NCI-H510A treated with DMSO at 0.1 percent for 48 hours (cell line): ENCODE measurements around the gene PTGES3.

Source experiments
- DNase-seq: peaks from one replicate; lab custom pipeline; 2025; lab: John Stamatoyannopoulos, UW

The PTGES3 gene

DNA sequence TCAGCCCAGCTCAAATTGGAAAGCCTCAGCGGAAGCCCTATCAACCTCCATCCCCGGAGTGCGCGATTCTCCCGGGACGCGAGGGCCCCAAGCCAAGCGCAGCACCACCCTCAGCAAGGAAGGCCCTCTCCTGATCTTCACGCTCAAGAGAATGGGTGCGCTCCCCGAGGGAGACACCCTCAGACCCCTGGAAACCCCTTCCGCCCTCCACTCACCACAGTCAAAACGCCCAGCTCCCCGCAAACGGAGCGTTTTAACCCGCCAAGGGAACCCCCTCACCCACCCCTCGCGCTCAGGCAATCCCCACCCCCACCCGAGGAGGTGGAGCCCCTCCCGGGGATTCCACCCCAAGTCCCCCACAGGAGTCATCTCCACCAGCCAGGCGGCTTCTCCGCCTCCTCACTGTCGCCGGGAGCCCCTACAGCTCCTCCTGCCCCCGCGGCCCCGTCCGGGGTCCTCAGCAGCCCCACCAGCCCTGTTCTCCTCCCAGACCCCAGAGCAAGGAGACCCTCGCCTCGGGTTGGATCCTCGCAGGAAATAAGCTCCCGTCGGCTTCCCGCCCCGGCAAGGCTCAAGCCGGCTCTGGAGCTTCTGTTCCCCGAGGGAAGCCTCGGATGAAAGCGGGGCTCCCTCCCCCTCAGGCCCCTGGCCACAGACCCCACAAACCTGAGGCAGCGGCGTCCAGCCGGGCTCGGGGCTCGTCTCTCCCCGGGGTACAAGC lies 58.5 kb downstream of the PTGES3 start:
- no peak for DNase-seq

DNA sequence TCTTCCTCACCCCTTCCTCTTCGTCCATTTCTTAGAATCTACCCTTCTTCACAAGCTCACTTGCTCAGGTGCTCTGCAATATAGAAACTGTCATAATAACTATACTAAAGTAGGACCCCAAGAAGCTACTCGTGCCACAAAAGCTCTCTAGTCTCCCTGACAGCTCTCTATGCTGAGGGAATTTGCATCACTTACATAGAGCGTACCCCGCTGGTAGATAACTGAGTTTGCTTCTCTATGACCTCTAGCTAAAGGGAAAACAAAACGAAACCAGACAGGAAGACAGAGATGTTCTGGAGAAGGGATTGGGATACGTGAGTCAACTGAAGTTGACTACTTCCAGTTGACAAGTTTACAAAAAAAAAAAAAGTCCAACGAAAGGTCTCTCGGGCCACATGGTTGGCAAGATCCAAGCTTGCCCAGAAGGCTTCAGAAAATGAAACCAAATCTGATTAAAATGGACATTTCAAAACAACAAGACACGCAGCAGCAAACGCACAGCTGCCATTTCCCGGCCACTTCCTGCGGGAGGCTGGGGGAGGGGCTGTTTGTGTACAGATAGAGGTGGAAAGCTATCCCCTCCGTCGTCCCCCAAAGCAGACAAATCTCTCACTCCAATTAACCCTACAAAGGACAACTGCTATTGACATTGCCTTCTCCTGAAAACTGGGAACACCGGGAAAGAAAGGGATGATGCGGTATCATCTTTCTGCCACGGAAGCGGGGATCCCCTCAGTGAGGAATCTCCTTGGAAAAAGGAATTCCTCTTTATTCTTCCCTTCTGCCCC lies 59.2 kb downstream of the PTGES3 start:
- DNase-seq: peak; percentile 19

DNA sequence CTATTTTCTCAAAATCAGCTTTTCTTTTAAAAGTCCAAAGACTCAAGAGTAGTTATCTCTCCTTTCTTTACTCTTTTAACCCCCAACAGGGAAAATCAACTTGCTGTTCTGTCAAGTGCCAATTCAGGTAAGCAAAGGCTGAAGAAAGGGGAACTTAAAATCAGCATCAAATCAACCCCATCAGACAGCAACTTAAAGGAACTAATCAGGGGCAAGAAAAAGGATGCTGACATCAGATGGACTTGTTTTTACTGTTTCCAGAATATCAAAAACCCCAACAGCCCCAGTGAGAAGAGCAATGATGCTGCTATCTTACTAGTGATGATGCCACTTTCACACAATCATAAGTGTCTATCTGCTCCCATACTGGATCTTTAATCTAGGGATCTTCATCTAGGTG lies 61.4 kb downstream of the PTGES3 start:
- no peak for DNase-seq

DNA sequence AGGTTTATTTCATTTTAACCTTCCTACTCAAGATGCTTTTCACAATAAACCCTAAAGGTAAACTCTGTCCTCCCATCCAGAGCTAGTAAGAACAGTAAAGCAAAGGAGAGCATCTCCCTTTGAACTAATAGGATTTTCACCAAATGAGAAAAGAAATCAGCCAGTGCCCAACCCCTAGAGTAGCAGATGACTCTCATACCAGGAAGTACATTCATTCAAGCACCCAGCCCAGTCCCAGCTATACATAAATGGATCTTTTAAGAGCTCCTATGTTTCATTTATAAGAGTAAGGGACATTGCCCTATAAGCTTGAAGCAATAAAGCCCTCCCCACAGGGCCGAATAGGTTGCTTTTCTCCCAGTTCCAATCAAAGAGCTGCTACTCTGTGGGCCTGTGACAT lies 65.5 kb downstream of the PTGES3 start:
- no peak for DNase-seq

DNA sequence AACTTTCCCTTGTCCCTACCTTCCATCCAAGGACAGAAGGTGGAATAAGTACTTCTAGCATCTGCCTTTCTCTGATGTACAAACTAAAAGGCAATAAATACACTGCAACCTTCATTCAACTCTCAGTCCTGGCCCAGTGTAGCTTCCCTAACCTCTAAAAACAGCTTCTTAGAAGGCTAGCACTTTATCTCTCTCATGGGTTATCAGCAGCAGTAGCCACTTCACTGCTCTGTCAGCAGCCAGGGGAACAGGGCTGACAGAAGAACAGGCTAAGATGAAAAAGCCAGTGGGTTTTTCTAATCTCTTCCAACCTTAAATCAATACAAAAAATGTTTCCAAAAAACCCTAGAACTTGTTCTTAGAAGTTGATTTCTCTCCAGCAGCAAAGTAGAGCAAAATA lies 71.2 kb downstream of the PTGES3 start:
- no peak for DNase-seq

DNA sequence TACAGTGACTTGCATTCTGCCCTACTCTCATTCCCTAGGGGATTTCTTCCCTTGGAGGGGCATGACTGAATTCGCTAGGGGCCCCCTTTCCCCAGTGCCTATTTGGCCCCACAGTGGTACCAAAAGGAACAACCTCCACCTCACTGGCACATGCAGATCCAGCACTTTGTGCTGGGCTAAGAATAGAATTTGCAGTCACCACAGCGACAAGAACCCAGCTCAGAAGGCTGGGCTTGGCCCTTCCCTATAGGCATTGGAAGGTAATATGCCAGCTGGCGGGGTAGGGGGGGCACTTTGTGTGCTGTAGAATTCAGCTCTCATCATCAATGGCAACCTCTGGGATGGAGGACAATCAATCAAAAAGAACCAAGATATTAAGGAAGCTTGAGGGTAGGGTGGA lies 71.8 kb downstream of the PTGES3 start:
- DNase-seq: no peak

DNA sequence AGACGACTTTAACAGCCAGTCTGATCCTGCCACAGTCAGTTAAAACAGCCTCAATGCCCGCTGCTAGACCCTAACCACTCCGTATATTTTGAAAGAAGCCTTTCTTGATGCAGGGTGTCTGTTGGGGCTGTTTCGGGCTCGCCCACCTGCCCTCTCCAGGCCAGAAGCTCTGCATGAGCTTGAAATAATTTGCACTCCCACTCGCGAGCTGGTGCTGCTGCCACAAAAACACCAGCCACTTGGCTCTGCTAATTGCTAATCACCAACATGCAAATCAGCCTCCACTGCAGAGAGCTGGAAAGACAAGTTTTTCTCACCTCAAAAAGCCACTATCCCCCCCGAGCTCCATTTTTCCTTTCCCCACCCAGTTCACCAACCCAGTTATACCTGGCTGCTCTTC lies 73.5 kb downstream of the PTGES3 start:
- no peak for DNase-seq
